ENCODE data around the gene IMPA2.
"Not testable (repeated sequence)": the region's sequence is repeated elsewhere in the genome, so short reads cannot be mapped to it uniquely, and the experiment has no call there.

The IMPA2 gene

GRCh38 chr18:12056034-12056883 is 75.0 kb downstream of the IMPA2 start:
- no peak for DNase-seq

- no peak for DNase-seq
Measured at GRCh38 chr18:12056884-12057402, 75.6 kb downstream of the IMPA2 start.

GRCh38 chr18:12057419-12058039 is 76.2 kb downstream of the IMPA2 start:
- DNase-seq, result no peak

- DNase-seq, result no peak
Measured at GRCh38 chr18:12059334-12060181, 78.3 kb downstream of the IMPA2 start.

- no peak for DNase-seq
Measured at GRCh38 chr18:12060182-12060870, 79.0 kb downstream of the IMPA2 start.

GRCh38 chr18:12061685-12062084 is 80.4 kb downstream of the IMPA2 start:
- no peak for DNase-seq

GRCh38 chr18:12062974-12063373 is 81.7 kb downstream of the IMPA2 start:
- no peak for DNase-seq

GRCh38 chr18:12064086-12064763 is 82.9 kb downstream of the IMPA2 start:
- DNase-seq, result no peak

GRCh38 chr18:12065397-12065796 is 84.1 kb downstream of the IMPA2 start:
- DNase-seq, result no peak

- DNase-seq, result no peak
Measured at GRCh38 chr18:12066910-12067511, 85.7 kb downstream of the IMPA2 start.

- no peak for DNase-seq
Measured at GRCh38 chr18:12067671-12068070, 86.4 kb downstream of the IMPA2 start.

- DNase-seq, result not testable (repeated sequence)
Measured at GRCh38 chr18:12068316-12068949, 87.1 kb downstream of the IMPA2 start.

- DNase-seq, result no peak
Measured at GRCh38 chr18:12068950-12069320, 87.6 kb downstream of the IMPA2 start.

GRCh38 chr18:12071066-12071465 is 89.8 kb downstream of the IMPA2 start:
- not testable (repeated sequence) for DNase-seq

GRCh38 chr18:12072996-12073395 is 91.7 kb downstream of the IMPA2 start:
- no peak for DNase-seq

- no peak for DNase-seq
Measured at GRCh38 chr18:12074736-12075135, 93.4 kb downstream of the IMPA2 start.

- DNase-seq, result no peak
Measured at GRCh38 chr18:12076424-12077140, 95.3 kb downstream of the IMPA2 start.

- DNase-seq, result not testable (repeated sequence)
Measured at GRCh38 chr18:12077994-12078393, 96.7 kb downstream of the IMPA2 start.

- no peak for DNase-seq
Measured at GRCh38 chr18:12079491-12080237, 98.4 kb downstream of the IMPA2 start.
